ENCODE results near the gene TMEM163.

Gene TMEM163

GRCh38 chr2:134675314-134675713, 43.5 kb downstream of the TMEM163 start:
- Histone ChIP-seq H3K27ac (no peak overlapping the region), H3K4me3 (no peak overlapping the region)
- TF ChIP-seq CTCF (IDR thresholded peaks at IDR 0.05): no peak
- DNase-seq (ENCODE audit: low spot score): no peak

GRCh38 chr2:134674687-134675086, 44.1 kb downstream of the TMEM163 start:
- Histone ChIP-seq H3K27ac (no peak overlapping the region), H3K4me3 (no peak overlapping the region)
- DNase-seq (ENCODE audit: low spot score): no peak
- no peak for TF ChIP-seq CTCF (IDR thresholded peaks at IDR 0.05)

- Histone ChIP-seq H3K27ac (no peak overlapping the region), H3K4me3 (no peak overlapping the region)
- no peak for DNase-seq (ENCODE audit: low spot score)
- no peak for TF ChIP-seq CTCF (IDR thresholded peaks at IDR 0.05)
Observed at GRCh38 chr2:134671513-134671912, 47.3 kb downstream of the TMEM163 start.

- no peak overlapping the region for H3K27ac ChIP-seq
- TF ChIP-seq CTCF (IDR thresholded peaks at IDR 0.05): no peak
- H3K4me3 ChIP-seq: no peak overlapping the region
- DNase-seq (ENCODE audit: low spot score): no peak
Observed at GRCh38 chr2:134670955-134671354, 47.8 kb downstream of the TMEM163 start.

- TF ChIP-seq CTCF (IDR thresholded peaks at IDR 0.05): no peak
- Histone ChIP-seq H3K27ac (no peak overlapping the region), H3K4me3 (no peak overlapping the region)
- DNase-seq (ENCODE audit: low spot score): peak; percentile 67
Observed at GRCh38 chr2:134669731-134670669, 48.8 kb downstream of the TMEM163 start.

- H3K4me3 ChIP-seq: no peak overlapping the region
- peak; percentile 54 for DNase-seq (ENCODE audit: low spot score)
- no peak overlapping the region for H3K27ac ChIP-seq
- no peak for TF ChIP-seq CTCF (IDR thresholded peaks at IDR 0.05)
Observed at GRCh38 chr2:134668821-134669220, 50.0 kb downstream of the TMEM163 start.

GRCh38 chr2:134667541-134667940, 51.3 kb downstream of the TMEM163 start:
- Histone ChIP-seq H3K27ac (no peak overlapping the region), H3K4me3 (no peak overlapping the region)
- no peak for TF ChIP-seq CTCF (IDR thresholded peaks at IDR 0.05)
- no peak for DNase-seq (ENCODE audit: low spot score)
